Uterus (tissue), 2 donors: ENCODE data around the gene RSPO4.

ENCODE experiments used
- CTCF ChIP-seq, 4 experiments: fragments of 200-600 bp in 2 of 4; fragments of 450-650 bp in 2 of 4; sonication (generic) in 2 of 4; IDR thresholded peaks; one replicate each; pipeline ENCODE4 v1.5.1; 2016 to 2019; ENCODE audit warnings: antibody characterized with exemption in 4 of 4, mild to moderate bottlenecking in 2 of 4, moderate library complexity in 1 of 4
- POLR2A ChIP-seq, 2 donors: fragments of 450-650 bp; IDR thresholded peaks; one replicate each; pipeline ENCODE4 v1.6.1; 2016; ENCODE audit warnings: antibody characterized with exemption in 2 of 2, mild to moderate bottlenecking in 1 of 2, moderate library complexity in 1 of 2

- TF ChIP-seq CTCF (IDR thresholded peaks at IDR 0.05) (no peak), POLR2A (IDR thresholded peaks at IDR 0.05) (no peak)
Measured at GRCh38 chr20:914727-915498, 87.2 kb downstream of the RSPO4 start.
